ENCODE measurements around the gene TNFRSF1B.

Gene TNFRSF1B

GRCh38 chr1:12177999-12178441 is 11.2 kb downstream of the TNFRSF1B start:
- DNase-seq (peak; percentile 52), ATAC-seq (ENCODE audit: insufficient read depth, low read depth) (peak; percentile 27; the same call in 2 of the 3 replicates)
- Histone ChIP-seq H2AFZ (ENCODE audit: low read depth, low read length) (peak overlapping the region; percentile 23; the same call in 1 of the 2 replicates), H4K20me1 (ENCODE audit: insufficient read depth, low read length) (peaks cover 15% of the 10 kb centered on the region), H3K36me3 (ENCODE audit: insufficient read depth, low read length) (no peaks in the 10 kb centered on the region), H3K4me1 (ENCODE audit: insufficient read depth, low read length) (peaks cover 25% of the 10 kb centered on the region), H3K79me2 (ENCODE audit: insufficient read depth, low read length) (no peaks in the 10 kb centered on the region), H3K9me3 (ENCODE audit: insufficient read depth, low read length, severe bottlenecking) (no peaks in the 10 kb centered on the region), H3K4me3 (ENCODE audit: low read depth in 1 of 2, low read length in 2 of 2) (peak overlapping the region in 1 of 2 experiments; percentile 45; a peak in 1 of 4 replicates), H3K9ac (ENCODE audit: low read depth, low read length) (no peak overlapping the region), H3K27me3 (ENCODE audit: insufficient read depth, low read length, poor library complexity) (peaks cover 17% of the 10 kb centered on the region), H3K4me2 (ENCODE audit: insufficient read depth, low read length) (peak overlapping the region; percentile 64), H3K27ac (ENCODE audit: low read length) (no peak overlapping the region)
- no peak for TF ChIP-seq EZH2 (IDR thresholded peaks at IDR 0.05; ENCODE audit: borderline replicate concordance, low read depth, low read length, severe bottlenecking)
- TF ChIP-seq CTCF (IDR thresholded peaks at IDR 0.05; ENCODE audit: borderline replicate concordance, extremely low read depth, low read length, poor library complexity, severe bottlenecking): no peak

- Histone ChIP-seq H3K4me1 (ENCODE audit: insufficient read depth, low read length) (peaks cover 25% of the 10 kb centered on the region), H3K27me3 (ENCODE audit: insufficient read depth, low read length, poor library complexity) (peaks cover 17% of the 10 kb centered on the region), H2AFZ (ENCODE audit: low read depth, low read length) (peak overlapping the region; percentile 22; the same call in 1 of the 2 replicates), H3K9ac (ENCODE audit: low read depth, low read length) (no peak overlapping the region; the same call in 1 of the 2 replicates), H3K4me2 (ENCODE audit: insufficient read depth, low read length) (peak overlapping the region; percentile 64), H3K9me3 (ENCODE audit: insufficient read depth, low read length, severe bottlenecking) (no peaks in the 10 kb centered on the region), H3K27ac (ENCODE audit: low read length) (no peak overlapping the region), H4K20me1 (ENCODE audit: insufficient read depth, low read length) (peaks cover 15% of the 10 kb centered on the region), H3K36me3 (ENCODE audit: insufficient read depth, low read length) (no peaks in the 10 kb centered on the region), H3K79me2 (ENCODE audit: insufficient read depth, low read length) (no peaks in the 10 kb centered on the region), H3K4me3 (ENCODE audit: low read depth in 1 of 2, low read length in 2 of 2) (peak overlapping the region in 1 of 2 experiments; percentile 45; a peak in 2 of 4 replicates)
- DNase-seq: no peak
- ATAC-seq (ENCODE audit: insufficient read depth, low read depth): no peak
- no peak for TF ChIP-seq EZH2 (IDR thresholded peaks at IDR 0.05; ENCODE audit: borderline replicate concordance, low read depth, low read length, severe bottlenecking)
Measured at GRCh38 chr1:12178511-12178910, 11.7 kb downstream of the TNFRSF1B start.

GRCh38 chr1:12179111-12179519 is 12.3 kb downstream of the TNFRSF1B start:
- no peak for TF ChIP-seq EZH2 (IDR thresholded peaks at IDR 0.05; ENCODE audit: borderline replicate concordance, low read depth, low read length, severe bottlenecking)
- no peaks in the 10 kb centered on the region for H3K36me3 ChIP-seq (ENCODE audit: insufficient read depth, low read length)
- peaks cover 25% of the 10 kb centered on the region for H3K4me1 ChIP-seq (ENCODE audit: insufficient read depth, low read length)
- no peaks in the 10 kb centered on the region for H3K9me3 ChIP-seq (ENCODE audit: insufficient read depth, low read length, severe bottlenecking)
- peak; percentile 87 for DNase-seq
- H3K27ac ChIP-seq (ENCODE audit: low read length): no peak overlapping the region
- ATAC-seq (ENCODE audit: insufficient read depth, low read depth): peak; percentile 95
- H3K9ac ChIP-seq (ENCODE audit: low read depth, low read length): no peak overlapping the region; the same call in 1 of the 2 replicates
- H3K4me3 ChIP-seq (ENCODE audit: low read depth in 1 of 2, low read length in 2 of 2): peak overlapping the region in 1 of 2 experiments; percentile 45; a peak in 2 of 4 replicates
- H4K20me1 ChIP-seq (ENCODE audit: insufficient read depth, low read length): peaks cover 13% of the 10 kb centered on the region
- peak overlapping the region; percentile 64 for H3K4me2 ChIP-seq (ENCODE audit: insufficient read depth, low read length)
- H3K27me3 ChIP-seq (ENCODE audit: insufficient read depth, low read length, poor library complexity): peaks cover 14% of the 10 kb centered on the region
- H3K79me2 ChIP-seq (ENCODE audit: insufficient read depth, low read length): no peaks in the 10 kb centered on the region
- H2AFZ ChIP-seq (ENCODE audit: low read depth, low read length): no peak overlapping the region

GRCh38 chr1:12179676-12180075 is 12.9 kb downstream of the TNFRSF1B start:
- Histone ChIP-seq H3K9me3 (ENCODE audit: insufficient read depth, low read length, severe bottlenecking) (no peaks in the 10 kb centered on the region), H3K79me2 (ENCODE audit: insufficient read depth, low read length) (no peaks in the 10 kb centered on the region), H3K27ac (ENCODE audit: low read length) (no peak overlapping the region), H4K20me1 (ENCODE audit: insufficient read depth, low read length) (peaks cover 13% of the 10 kb centered on the region), H3K4me2 (ENCODE audit: insufficient read depth, low read length) (peak overlapping the region; percentile 64), H3K4me1 (ENCODE audit: insufficient read depth, low read length) (peaks cover 25% of the 10 kb centered on the region), H3K9ac (ENCODE audit: low read depth, low read length) (no peak overlapping the region), H3K4me3 (ENCODE audit: low read depth in 1 of 2, low read length in 2 of 2) (peak overlapping the region in 1 of 2 experiments; percentile 45; a peak in 1 of 4 replicates), H3K27me3 (ENCODE audit: insufficient read depth, low read length, poor library complexity) (peaks cover 14% of the 10 kb centered on the region), H2AFZ (ENCODE audit: low read depth, low read length) (no peak overlapping the region), H3K36me3 (ENCODE audit: insufficient read depth, low read length) (no peaks in the 10 kb centered on the region)
- ATAC-seq (ENCODE audit: insufficient read depth, low read depth) (no peak), DNase-seq (no peak)
- no peak for TF ChIP-seq EZH2 (IDR thresholded peaks at IDR 0.05; ENCODE audit: borderline replicate concordance, low read depth, low read length, severe bottlenecking)
- no peak for TF ChIP-seq CTCF (IDR thresholded peaks at IDR 0.05; ENCODE audit: borderline replicate concordance, extremely low read depth, low read length, poor library complexity, severe bottlenecking)

Measured in DND-41 (cell line).